Activated CD4-positive, alpha-beta T cell treated with anti-CD3 and anti-CD28 coated beads for 1 hour (primary cell): ENCODE results near the gene FASTKD3.
"Not testable (repeated sequence)": the region's sequence is repeated elsewhere in the genome, so short reads cannot be mapped to it uniquely, and the experiment has no call there.

Source experiments
- DNase-seq: peaks from one replicate; pipeline ENCODE4 v3.0.0-alpha.2; 2020

FASTKD3 gene

GRCh38 chr5:7868773-7869473 lies at the start of gene FASTKD3, which contains the start of gene MTRR:
Gene FASTKD3 (minus strand): TSS chr5:7869031. CDS start chr5:7868083, 948 bp downstream.
Gene MTRR (plus strand): TSS chr5:7869148. CDS start chr5:7870795, 1,647 bp downstream.
- DNase-seq = peak; percentile 81

DNA sequence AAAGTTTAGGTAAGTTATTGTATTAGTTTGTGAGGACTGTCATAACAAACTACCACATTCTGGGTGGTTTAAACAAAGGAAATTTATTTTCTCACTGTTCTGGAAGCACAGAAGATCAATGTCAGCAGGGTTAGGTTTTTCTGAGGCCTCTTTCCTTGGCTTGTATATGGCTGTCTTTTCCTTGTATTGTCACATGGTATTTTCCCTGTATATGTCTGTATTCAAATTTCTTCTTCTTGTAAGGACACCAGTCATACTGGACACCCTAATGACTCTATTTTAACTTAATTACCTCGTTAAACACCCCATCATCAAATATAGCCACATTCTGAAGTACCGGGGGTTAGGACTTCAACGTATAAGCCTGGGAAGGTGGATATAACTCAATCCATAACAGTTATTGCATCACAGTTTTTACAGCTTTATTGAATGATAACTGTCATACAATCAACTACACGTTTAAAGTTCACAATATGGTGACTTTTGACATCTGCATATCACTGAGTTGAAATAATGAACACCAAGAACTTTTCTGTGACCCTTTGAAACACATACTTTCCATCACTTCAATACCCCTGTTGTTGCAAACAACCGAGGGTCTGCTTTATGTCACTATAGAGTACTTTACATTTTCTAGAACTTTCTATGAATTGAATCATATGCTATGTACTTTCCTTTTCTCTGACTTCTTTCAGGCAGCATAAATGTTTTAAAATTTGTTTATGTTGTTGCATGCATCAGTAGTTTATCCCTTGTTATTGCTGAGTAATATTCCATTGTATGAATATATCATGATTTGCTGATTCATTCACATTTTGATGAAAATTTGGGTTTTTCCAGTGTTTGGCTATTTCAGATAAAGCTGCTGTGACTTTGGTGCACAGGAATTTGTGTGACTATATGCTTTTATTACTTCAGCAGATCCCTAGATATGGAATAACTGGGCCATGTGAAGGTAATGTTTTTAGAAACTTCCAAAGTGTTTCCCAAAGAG lies 48.6 kb upstream of the FASTKD3 start:
- no peak for DNase-seq

- DNase-seq = no peak
Observed at GRCh38 chr5:7916171-7916804, 47.5 kb upstream of the FASTKD3 start.

- DNase-seq = not testable (repeated sequence)
Observed at GRCh38 chr5:7911429-7911771, 42.6 kb upstream of the FASTKD3 start.

GRCh38 chr5:7910738-7911428 lies 42.1 kb upstream of the FASTKD3 start:
- DNase-seq = no peak

GRCh38 chr5:7908317-7908716 lies 39.5 kb upstream of the FASTKD3 start:
- DNase-seq = no peak

DNA sequence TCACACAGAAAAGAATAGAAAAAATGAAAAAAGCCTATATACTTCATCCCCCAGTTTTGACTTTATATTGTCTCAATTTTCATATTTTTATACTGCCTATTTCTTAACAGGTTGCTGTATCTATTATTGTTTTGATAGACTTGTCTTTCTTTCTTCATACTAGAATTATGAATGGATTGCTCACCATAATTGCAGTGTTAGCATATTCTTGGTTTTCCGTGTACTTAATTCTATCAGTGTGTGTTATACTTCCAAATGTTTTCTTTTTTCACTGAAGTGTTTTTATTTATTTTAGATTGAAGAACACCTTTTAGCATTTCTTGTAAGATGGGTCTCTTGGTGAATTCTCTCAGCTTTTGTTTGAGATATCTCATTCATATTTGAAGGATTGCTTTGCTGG lies 38.8 kb upstream of the FASTKD3 start:
- no peak for DNase-seq

- no peak for DNase-seq
Observed at GRCh38 chr5:7904170-7904569, 35.3 kb upstream of the FASTKD3 start.

DNA sequence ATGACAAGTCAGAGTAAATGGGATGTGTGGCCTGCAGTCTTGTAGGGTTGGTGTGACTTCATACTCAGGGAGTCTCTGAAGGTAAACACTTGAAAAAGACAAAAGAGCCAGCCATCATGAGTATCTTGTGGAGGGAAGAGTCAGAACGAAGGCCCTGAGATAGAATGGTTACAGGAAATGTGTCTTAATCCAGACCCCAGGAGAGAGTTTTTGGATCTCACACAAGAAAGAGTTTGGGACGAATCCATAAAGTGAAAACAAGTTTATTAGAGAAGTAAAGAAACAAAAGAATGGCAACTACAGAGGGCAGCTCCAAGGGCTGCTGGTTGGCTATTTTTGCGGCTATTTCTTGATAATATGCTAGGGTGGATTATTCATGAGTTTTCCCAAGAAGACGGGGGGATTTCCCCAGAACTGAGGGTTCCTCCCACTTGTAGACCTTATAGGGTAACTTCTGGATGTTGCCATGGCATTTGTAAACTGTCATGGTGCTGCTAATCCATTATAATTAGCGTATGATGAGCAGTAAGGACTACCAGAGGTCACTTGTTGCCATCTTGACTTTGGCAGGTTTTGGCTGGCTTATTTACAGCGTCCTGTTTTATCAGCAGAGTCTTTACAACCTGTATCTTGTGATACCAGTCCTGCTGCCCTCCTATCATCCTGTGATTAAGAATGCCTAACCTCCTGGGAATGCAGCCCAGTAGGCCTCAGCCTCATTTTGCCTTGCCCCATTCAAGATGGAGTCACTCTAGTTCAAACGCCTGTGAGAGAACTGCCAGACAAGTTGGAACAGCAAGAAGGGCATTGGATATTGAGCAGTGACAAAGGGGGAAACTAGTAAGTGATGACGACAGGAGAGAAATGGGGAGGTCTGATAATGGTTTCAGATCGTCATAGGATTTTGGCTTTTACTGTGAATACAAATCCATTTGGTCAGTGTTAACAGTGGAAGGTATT lies 34.1 kb upstream of the FASTKD3 start:
- no peak for DNase-seq

DNA sequence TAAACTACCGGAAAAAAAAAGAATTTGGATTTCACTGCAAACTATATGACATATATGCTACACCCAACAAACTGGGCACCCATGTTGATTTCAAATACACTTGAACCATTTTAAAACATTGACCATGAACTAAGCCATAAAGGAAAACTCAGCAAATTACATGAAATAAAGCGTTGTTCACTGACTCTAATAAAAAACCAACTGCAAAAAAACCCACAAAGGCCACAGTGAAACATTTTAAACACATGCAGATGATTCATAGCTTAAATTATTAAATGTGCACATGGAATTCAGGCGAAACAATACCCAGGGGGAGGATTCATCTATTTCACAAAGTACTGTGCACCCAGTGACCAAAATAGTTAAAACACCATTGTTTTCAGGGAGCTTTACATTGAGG lies 33.4 kb upstream of the FASTKD3 start:
- no peak for DNase-seq

DNA sequence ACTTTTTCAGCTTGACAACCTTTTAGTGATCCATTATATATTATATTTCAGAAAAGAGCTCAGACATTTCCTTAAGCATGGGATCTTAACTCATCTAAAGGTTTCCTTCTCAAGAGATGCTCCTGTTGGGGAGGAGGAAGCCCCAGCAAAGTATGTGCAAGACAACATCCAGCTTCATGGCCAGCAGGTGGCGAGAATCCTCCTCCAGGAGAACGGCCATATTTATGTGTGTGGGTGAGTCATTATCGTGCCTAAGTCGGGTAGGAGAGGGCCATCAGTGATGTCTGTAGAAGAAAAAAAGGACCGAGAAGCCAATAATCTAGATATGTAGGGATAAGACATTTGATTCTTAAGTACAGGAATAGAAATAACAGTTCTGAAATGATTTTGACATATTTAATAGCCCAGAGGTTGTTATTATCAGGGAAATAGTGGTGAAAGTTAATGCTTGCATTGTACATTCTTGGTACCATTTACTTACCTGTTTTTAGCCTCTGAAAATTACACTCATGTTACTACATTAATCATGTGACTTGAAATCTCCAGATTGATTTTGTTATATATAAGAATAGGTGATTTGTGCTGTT lies 28.3 kb upstream of the FASTKD3 start:
- DNase-seq = no peak

DNA sequence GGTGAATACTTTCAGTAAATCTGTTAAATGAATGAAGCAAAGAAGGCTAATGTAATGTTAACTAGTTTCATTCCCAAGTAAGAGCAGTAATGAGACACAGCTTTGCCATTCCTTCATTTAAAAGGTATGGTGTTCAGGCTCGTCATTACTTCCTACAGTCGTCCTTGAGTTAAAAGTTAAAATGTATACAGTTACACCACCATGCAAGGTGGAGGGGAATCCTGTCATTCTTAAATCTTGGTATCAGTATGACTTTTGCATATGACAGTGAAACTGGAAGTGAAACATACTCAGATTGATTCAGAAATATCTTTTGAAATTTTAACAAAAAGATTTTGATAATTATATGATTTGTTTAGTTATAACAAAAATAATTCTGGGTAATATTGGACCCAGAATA lies 26.0 kb upstream of the FASTKD3 start:
- no peak for DNase-seq

DNA sequence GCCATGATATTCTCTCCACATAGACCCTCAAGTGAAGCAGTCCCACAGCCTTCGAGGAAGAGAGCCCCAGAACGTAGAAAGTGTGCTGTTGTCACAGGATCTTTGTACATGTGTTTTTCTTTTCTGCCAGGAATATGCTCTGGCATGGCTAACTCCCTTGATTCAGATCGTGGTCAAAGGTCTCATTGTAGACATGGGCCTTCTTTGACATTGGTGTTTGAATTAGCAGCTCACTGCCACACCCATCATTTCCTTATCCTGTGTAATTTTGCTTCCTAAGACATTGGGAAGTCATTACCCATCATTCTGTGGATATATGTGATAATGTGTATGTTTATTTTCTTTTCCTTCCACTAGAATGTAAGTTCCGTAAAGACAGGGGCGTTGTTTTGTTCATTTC lies 25.6 kb upstream of the FASTKD3 start:
- DNase-seq = no peak

DNA sequence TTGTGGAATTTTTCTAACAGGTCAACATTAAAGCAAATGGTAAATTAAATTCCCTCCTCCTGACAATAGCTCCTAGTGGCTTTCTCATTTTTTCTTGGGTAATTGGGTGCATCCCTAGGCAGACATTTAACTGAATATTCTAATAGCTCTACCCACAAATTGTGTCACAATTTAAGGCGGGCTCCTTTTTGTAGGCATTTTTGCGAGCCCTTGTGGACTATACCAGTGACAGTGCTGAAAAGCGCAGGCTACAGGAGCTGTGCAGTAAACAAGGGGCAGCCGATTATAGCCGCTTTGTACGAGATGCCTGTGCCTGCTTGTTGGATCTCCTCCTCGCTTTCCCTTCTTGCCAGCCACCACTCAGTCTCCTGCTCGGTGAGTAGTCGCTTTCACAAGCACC lies 20.1 kb upstream of the FASTKD3 start:
- no peak for DNase-seq

GRCh38 chr5:7886849-7887475 lies 18.1 kb upstream of the FASTKD3 start:
- no peak for DNase-seq

- no peak for DNase-seq
Observed at GRCh38 chr5:7884491-7885267, 15.8 kb upstream of the FASTKD3 start.

DNA sequence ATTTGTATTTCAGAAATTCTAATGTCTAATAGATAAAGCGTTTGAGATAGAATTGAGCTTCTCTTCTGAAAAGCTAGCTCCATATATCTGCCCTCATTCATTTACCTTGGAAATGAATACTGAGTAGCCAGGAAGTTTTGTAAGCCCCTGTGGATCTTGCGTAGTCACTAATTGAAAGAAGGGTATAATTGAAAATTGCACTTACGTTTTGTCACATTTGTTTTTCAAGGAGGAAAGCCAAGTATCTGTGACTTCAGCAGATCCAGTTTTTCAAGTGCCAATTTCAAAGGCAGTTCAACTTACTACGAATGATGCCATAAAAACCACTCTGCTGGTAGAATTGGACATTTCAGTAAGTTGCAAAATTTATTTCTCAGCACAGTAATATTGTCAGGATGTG lies 14.1 kb upstream of the FASTKD3 start:
- no peak for DNase-seq

DNA sequence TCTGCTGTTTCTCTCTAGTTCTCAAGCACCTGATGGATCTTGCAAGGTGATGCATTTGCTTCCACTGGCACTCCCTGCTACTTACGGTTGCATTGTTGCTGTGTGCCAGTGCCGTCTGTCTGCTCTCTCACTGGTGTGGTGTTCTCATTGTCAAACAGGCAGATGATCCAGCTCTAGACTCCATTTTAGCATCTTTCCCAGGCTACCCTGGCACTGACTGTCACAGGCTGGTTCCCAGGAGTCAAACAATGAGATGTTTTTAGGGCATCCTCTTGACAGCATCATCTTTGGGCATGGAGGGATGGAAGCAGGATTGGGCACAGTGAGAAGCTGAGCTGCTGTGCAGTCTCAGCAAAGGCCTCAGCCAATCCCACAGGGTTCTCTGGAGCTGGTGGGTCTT lies 13.0 kb upstream of the FASTKD3 start:
- no peak for DNase-seq

DNA sequence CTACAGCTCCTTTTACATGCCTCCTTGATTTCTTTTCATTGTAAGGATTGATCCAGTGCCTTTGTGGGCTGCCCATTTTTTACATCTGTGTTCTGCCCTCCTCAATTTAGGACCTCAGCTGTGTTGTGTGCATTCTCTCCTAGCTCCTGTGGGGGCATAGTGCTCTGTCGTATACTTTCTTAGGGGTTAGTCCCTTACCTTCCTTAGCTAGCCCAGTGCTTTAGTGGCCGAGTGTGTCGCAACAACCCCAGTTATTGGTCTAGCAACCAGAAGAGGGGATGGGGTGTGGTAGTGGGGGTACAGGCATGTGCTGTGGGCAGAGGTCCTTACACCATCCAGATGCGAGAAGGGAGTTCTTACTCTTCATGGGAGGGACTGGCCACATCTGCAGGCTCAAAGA lies 12.3 kb upstream of the FASTKD3 start:
- no peak for DNase-seq

- no peak for DNase-seq
Observed at GRCh38 chr5:7878381-7878873, 9.6 kb upstream of the FASTKD3 start.
